WERI-Rb-1 (cell line): ENCODE data around the gene OR13C3.
A peak's percentile ranks its signal among the peaks of the same experiment; 100 is the strongest.

ENCODE experiments used
- DNase-seq: peaks from one replicate; pipeline ENCODE4 v3.0.0-alpha.2; 2020
- H3K27ac ChIP-seq: fragments of 250-450 bp; sonication (Bioruptor Pico); 2 replicates; pipeline ENCODE4 v1.5.1; 2020; ENCODE audit warnings: mild to moderate bottlenecking, moderate library complexity
- H3K27me3 ChIP-seq: fragments of 250-450 bp; sonication (Bioruptor Pico); 2 replicates; pipeline ENCODE4 v1.5.1; 2021; ENCODE audit warnings: mild to moderate bottlenecking, low read depth, moderate library complexity; ENCODE audit not compliant: insufficient read depth, severe bottlenecking
- H3K36me3 ChIP-seq: fragments of 250-450 bp; sonication (Bioruptor Pico); 2 replicates; pipeline ENCODE4 v1.5.1; 2020; ENCODE audit warnings: mild to moderate bottlenecking, moderate library complexity
- H3K4me3 ChIP-seq: 2 replicates; pipeline ENCODE4 v1.5.1; 2011; ENCODE audit warnings: low read depth, mild to moderate bottlenecking, control low read depth, low read length
- H3K9me3 ChIP-seq: fragments of 250-450 bp; sonication (Bioruptor Pico); 2 replicates; pipeline ENCODE4 v1.5.1; 2021; ENCODE audit warnings: mild to moderate bottlenecking, moderate library complexity; ENCODE audit not compliant: severe bottlenecking
- TF ChIP-seq, protein P1 (sequence below): IDR thresholded peaks from 2 replicates; pipeline ENCODE4 v1.5.1; 2011; ENCODE audit warnings: low read depth, mild to moderate bottlenecking, control low read depth, inconsistent platforms, low read length

The OR13C3 gene

DNA sequence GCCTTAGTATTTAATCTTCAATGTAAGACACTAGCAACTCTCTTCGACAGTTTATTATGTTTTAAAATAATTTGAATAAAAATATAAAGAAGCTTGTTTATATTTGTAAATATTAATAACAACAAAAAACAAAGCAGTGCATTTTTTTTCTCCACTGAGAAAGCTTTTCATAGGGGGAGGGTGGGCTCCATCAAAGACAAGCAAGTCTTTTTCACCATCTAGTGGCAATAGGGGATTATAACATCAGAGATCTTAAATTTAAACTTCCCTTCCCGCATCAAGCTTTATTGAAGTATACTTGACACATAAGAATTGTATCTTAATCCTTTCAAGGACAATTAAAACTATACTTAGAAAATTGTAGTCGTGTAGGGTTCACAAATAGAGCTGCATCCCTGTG is 41.8 kb downstream of the OR13C3 start:
- H3K4me3 ChIP-seq = no peak overlapping the region
- H3K36me3 ChIP-seq = no peaks in the 10 kb centered on the region
- no peak for DNase-seq
- H3K9me3 ChIP-seq = peaks cover 4% of the 10 kb centered on the region
- H3K27me3 ChIP-seq = no peaks in the 10 kb centered on the region
- TF ChIP-seq, protein P1, sequence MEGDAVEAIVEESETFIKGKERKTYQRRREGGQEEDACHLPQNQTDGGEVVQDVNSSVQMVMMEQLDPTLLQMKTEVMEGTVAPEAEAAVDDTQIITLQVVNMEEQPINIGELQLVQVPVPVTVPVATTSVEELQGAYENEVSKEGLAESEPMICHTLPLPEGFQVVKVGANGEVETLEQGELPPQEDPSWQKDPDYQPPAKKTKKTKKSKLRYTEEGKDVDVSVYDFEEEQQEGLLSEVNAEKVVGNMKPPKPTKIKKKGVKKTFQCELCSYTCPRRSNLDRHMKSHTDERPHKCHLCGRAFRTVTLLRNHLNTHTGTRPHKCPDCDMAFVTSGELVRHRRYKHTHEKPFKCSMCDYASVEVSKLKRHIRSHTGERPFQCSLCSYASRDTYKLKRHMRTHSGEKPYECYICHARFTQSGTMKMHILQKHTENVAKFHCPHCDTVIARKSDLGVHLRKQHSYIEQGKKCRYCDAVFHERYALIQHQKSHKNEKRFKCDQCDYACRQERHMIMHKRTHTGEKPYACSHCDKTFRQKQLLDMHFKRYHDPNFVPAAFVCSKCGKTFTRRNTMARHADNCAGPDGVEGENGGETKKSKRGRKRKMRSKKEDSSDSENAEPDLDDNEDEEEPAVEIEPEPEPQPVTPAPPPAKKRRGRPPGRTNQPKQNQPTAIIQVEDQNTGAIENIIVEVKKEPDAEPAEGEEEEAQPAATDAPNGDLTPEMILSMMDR = peak; percentile 41
- no peak overlapping the region for H3K27ac ChIP-seq
